K562 (cell line): ENCODE results near the gene IL3RA. TPM values are rescaled to one million over a fixed set of nuclear protein-coding genes. Genes with fewer than 3 reads are reported as not detected.

Experiments used
- ATAC-seq: fragments of 200-7000 bp; cut with Tn5 transposase; 3 replicates; pipeline ENCODE4 v1.9.1; 2020; ENCODE audit warnings: moderate library complexity
- BruUV-seq: library from RNA; stranded (reverse); fragments of 400-500 nt; replicated peaks from 2 replicates; lab custom pipeline; 2021; lab: Mats Ljungman, UMichigan
- CTCF ChIA-PET: fragments of 300-600 bp; formaldehyde crosslinking; extraction: SDS; loops from one replicate; lab custom pipeline; 2021; ENCODE audit warnings: low intra/inter-chr PET ratio; lab: Yijun Ruan, JAX
- POLR2A ChIA-PET: fragments of 300-600, 350-650 bp; sonication (Branson Sonifier 250); formaldehyde crosslinking; extraction: SDS; loops from one replicate; lab custom pipeline; 2021; ENCODE audit warnings: antibody characterized with exemption, inconsistent platforms; lab: Yijun Ruan, JAX
- DNase-seq, 4 experiments: peaks; one replicate each; pipeline versions ENCODE4 v3.0.0 to v3.0.0-alpha.2; 2011 to 2018; ENCODE audit warnings: low spot score in 3 of 4, mixed read lengths in 3 of 4; ENCODE audit errors: extremely low read depth in 1 of 4
- FAIRE-seq: peaks from 2 replicates; lab custom pipeline; 2011; peaks lifted over from hg19 to GRCh38; lab: Jason Lieb, UNC
- H2AFZ ChIP-seq: 2 replicates; pipeline ENCODE4 v1.6.0; 2011; ENCODE audit warnings: low read depth, low read length, control low read depth, inconsistent platforms
- H3K27ac ChIP-seq: fragments of 200-600 bp; 3 replicates; pipeline ENCODE4 v1.8.0; 2011; ENCODE audit warnings: low read depth, mild to moderate bottlenecking, control low read depth, inconsistent platforms, low read length, moderate library complexity, mixed read lengths; ENCODE audit errors: extremely low read depth
- H3K27me3 ChIP-seq, 2 experiments: fragments of 300-600 bp in 1 of 2; 2 replicates in 1 of 2; 3 replicates in 1 of 2; pipeline versions ENCODE4 v1.6.0 to v1.8.0; 2011; ENCODE audit warnings: inconsistent platforms in 2 of 2, low read length in 2 of 2, mild to moderate bottlenecking in 1 of 2, mixed read lengths in 1 of 2, moderate library complexity in 1 of 2; ENCODE audit not compliant: control insufficient read depth in 2 of 2, insufficient read depth in 2 of 2
- H3K36me3 ChIP-seq: fragments of 300-600 bp; 3 replicates; pipeline ENCODE4 v1.8.0; 2011; ENCODE audit warnings: mild to moderate bottlenecking, low read length, inconsistent platforms; ENCODE audit not compliant: control insufficient read depth, insufficient read depth
- H3K4me1 ChIP-seq, 2 experiments: fragments of 200-600 bp in 1 of 2; replicated peaks in 1 of 2; 2 replicates in 1 of 2; 3 replicates in 1 of 2; pipeline versions ENCODE4 v1.5.1 to v1.8.0; 2011; ENCODE audit warnings: inconsistent platforms in 2 of 2, low read length in 2 of 2, mild to moderate bottlenecking in 1 of 2, mixed read lengths in 1 of 2, moderate library complexity in 1 of 2; ENCODE audit not compliant: control insufficient read depth in 2 of 2, insufficient read depth in 2 of 2
- H3K4me2 ChIP-seq: 2 replicates; pipeline ENCODE4 v1.6.1; 2011; ENCODE audit warnings: low read length, control low read depth, inconsistent platforms, mixed read lengths; ENCODE audit not compliant: insufficient read depth
- H3K4me3 ChIP-seq: fragments of 200-600 bp; sonication (generic), shearing (Covaris generic); 2 replicates; pipeline ENCODE4 v1.5.1; 2016; ENCODE audit warnings: control low read depth, inconsistent platforms
- H3K79me2 ChIP-seq: fragments of 200-600 bp; 3 replicates; pipeline ENCODE4 v1.8.0; 2011; ENCODE audit warnings: low read length, inconsistent platforms; ENCODE audit not compliant: control insufficient read depth, insufficient read depth
- H3K9ac ChIP-seq, 2 experiments: 2 replicates each; pipeline versions ENCODE4 v1.6.0 to v1.6.1; 2011; ENCODE audit warnings: low read depth in 2 of 2, low read length in 2 of 2, control low read depth in 1 of 2, inconsistent platforms in 1 of 2, mild to moderate bottlenecking in 1 of 2, mixed read lengths in 1 of 2; ENCODE audit not compliant: insufficient read depth in 1 of 2
- H3K9me1 ChIP-seq: one replicate; pipeline ENCODE4 v1.6.0; 2011; ENCODE audit warnings: inconsistent platforms, mild to moderate bottlenecking, low read length, moderate library complexity; ENCODE audit not compliant: control insufficient read depth, insufficient read depth
- H3K9me3 ChIP-seq: replicated peaks from 2 replicates; pipeline ENCODE4 v1.5.1; 2011; ENCODE audit warnings: low read depth, low read length, inconsistent platforms; ENCODE audit not compliant: control insufficient read depth, insufficient read depth
- H4K20me1 ChIP-seq: replicated peaks from 2 replicates; pipeline ENCODE4 v1.6.1; 2011; ENCODE audit warnings: low read length, inconsistent platforms, mixed read lengths; ENCODE audit not compliant: control insufficient read depth, insufficient read depth
- CBFA2T3 ChIP-seq: fragments of 450-650 bp; IDR thresholded peaks from 2 replicates; pipeline ENCODE4 v1.6.1; 2017
- E2F6 ChIP-seq, 2 experiments: IDR thresholded peaks; 2 replicates each; pipeline ENCODE4 v1.6.1; 2011; ENCODE audit warnings: borderline replicate concordance in 1 of 2, control low read depth in 1 of 2, low read depth in 1 of 2, low read length in 1 of 2, mild to moderate bottlenecking in 1 of 2, mixed read lengths in 1 of 2, moderate library complexity in 1 of 2; ENCODE audit not compliant: insufficient read depth in 1 of 2, insufficient read length in 1 of 2, poor library complexity in 1 of 2, severe bottlenecking in 1 of 2; ENCODE audit errors: extremely low read depth in 1 of 2
- EGR1 ChIP-seq: fragments of 450-650 bp; conservative IDR thresholded peaks from 2 replicates; pipeline ENCODE4 v1.6.1; 2017; ENCODE audit warnings: mild to moderate bottlenecking
- GATA2 ChIP-seq: sonication (generic); formaldehyde crosslinking; IDR thresholded peaks from 2 replicates; pipeline ENCODE4 v1.4.0; 2020; ENCODE audit warnings: mild to moderate bottlenecking, missing genetic modification reagents
- HMG20B ChIP-seq: fragments of 250-450 bp; sonication (Bioruptor Pico); IDR thresholded peaks from 2 replicates; pipeline ENCODE4 v1.5.0; 2021; ENCODE audit warnings: mild to moderate bottlenecking
- KLF1 ChIP-seq: fragments of 450-650 bp; IDR thresholded peaks from 2 replicates; pipeline ENCODE4 v1.6.1; 2016; ENCODE audit warnings: missing genetic modification characterization, missing compliant biosample characterization
- NR2F6 ChIP-seq: fragments of 450-650 bp; formaldehyde crosslinking; IDR thresholded peaks from 2 replicates; pipeline ENCODE4 v1.4.0; 2020; ENCODE audit warnings: mild to moderate bottlenecking
- THAP7 ChIP-seq: fragments of 250-450 bp; sonication (Bioruptor Pico); IDR thresholded peaks from 2 replicates; pipeline ENCODE4 v1.5.0; 2021
- ZNF512 ChIP-seq: IDR thresholded peaks from 2 replicates; pipeline ENCODE4 v1.6.1; 2016; ENCODE audit warnings: missing genetic modification characterization, missing compliant biosample characterization
- WGBS: fragments of 100-300 bp; shearing (Covaris generic); methylation state at CpG from one replicate; pipeline ENCODE4 v1.1.6; 2016; ENCODE audit warnings: low coverage, mixed read lengths; ENCODE audit not compliant: insufficient coverage; ENCODE audit errors: missing lambda C conversion rate; 5-methylcytosine and 5-hydroxymethylcytosine counted together
- in situ Hi-C: fragments of 300-500 bp; cut with MboI; formaldehyde crosslinking; loops from 4 replicates; pipeline ENCODE4 v1.15.0; 2018; ENCODE audit warnings: inconsistent platforms, mixed read lengths
- intact Hi-C: fragments of 100-400 bp; cut with micrococcal nuclease; formaldehyde crosslinking; loops from 2 replicates; pipeline ENCODE4 v1.14.2; 2022
- polyA plus RNA-seq, 8 experiments: library from polyadenylated mRNA; depleted of rRNA in 4 of 8; stranded (reverse) in 5 of 8; unstranded in 3 of 8; fragments of >200 nt; fragmentation: Nextera tagmentation in 2 of 8; fragmentation: Illumina TruSeq in 1 of 8; extraction: Ambion mirVana in 2 of 8; extraction: Trizol in 1 of 8; gene quantifications; 2 replicates each; pipeline versions ENCODE4 v1.2.1 to v1.2.3, GENCODE V29; 2011 to 2014; ENCODE audit warnings: inconsistent platforms in 1 of 8, missing spikeins in 1 of 8
- total RNA-seq, 7 experiments: library from RNA; depleted of rRNA in 6 of 7; stranded (reverse); fragments of >200 nt in 6 of 7; fragmentation: Illumina TruSeq in 2 of 7; extraction: Trizol in 2 of 7; gene quantifications; 2 replicates each; pipeline versions ENCODE4 v1.2.1 to v1.2.3, GENCODE V29; 2011 to 2021; ENCODE audit warnings: low replicate concordance in 1 of 7

The IL3RA gene
- total and polyA plus RNA-seq, 9 of the 15 experiments (the other 6 are each of a cell fraction or from before 2014, with no cell fraction given): not detected

- WGBS: 10% methylated on average over 20 of the region's 20 CpGs
- POLR2A ChIA-PET: no interaction called here
- intact Hi-C loops (no loop called here), in situ Hi-C loops (no loop called here)
- no peaks in the 10 kb centered on the region for H4K20me1 ChIP-seq
- no peaks in the 10 kb centered on the region for H3K9me3 ChIP-seq
- H3K27me3 ChIP-seq: no peaks in the 10 kb centered on the region; a peak in 1 of 5 replicates
- FAIRE-seq (no peak), ATAC-seq (no peak), DNase-seq (no peak)
- H3K4me2 ChIP-seq: no peak overlapping the region
- BruUV-seq: no TSS peak
- H3K36me3 ChIP-seq: no peaks in the 10 kb centered on the region
- no peaks in the 10 kb centered on the region for H3K4me1 ChIP-seq
- H3K4me3 ChIP-seq: no peak overlapping the region
- no peak for TF ChIP-seq EGR1
- H3K27ac ChIP-seq: no peak overlapping the region
- no peak overlapping the region for H2AFZ ChIP-seq
- H3K9me1 ChIP-seq: no peaks in the 10 kb centered on the region
- CTCF ChIA-PET: no interaction called here
- no peaks in the 10 kb centered on the region for H3K79me2 ChIP-seq
- no peak overlapping the region for H3K9ac ChIP-seq
Observed at GRCh38 chrX:1325515-1326116, 11.0 kb upstream of the IL3RA start.

GRCh38 chrX:1327651-1328304 is 8.8 kb upstream of the IL3RA start:
- intact Hi-C loops (no loop called here), in situ Hi-C loops (no loop called here)
- H3K27ac ChIP-seq: no peak overlapping the region
- CTCF ChIA-PET: no interaction called here
- no peaks in the 10 kb centered on the region for H3K36me3 ChIP-seq
- H3K9ac ChIP-seq: no peak overlapping the region
- no TSS peak for BruUV-seq
- H3K27me3 ChIP-seq: no peaks in the 10 kb centered on the region; a peak in 1 of 5 replicates
- no peaks in the 10 kb centered on the region for H3K79me2 ChIP-seq
- no peak overlapping the region for H3K4me3 ChIP-seq
- H3K4me1 ChIP-seq: no peaks in the 10 kb centered on the region
- H4K20me1 ChIP-seq: no peaks in the 10 kb centered on the region
- TF ChIP-seq CBFA2T3 (no peak), THAP7 (CRISPR knock-in tag) (no peak), ZNF512 (tag) (no peak), HMG20B (CRISPR knock-in tag) (no peak), NR2F6 (CRISPR knock-in tag) (no peak), KLF1 (tag) (no peak), GATA2 (CRISPR knock-in tag) (no peak), E2F6 (IDR thresholded peaks at IDR 0.05; ENCODE audit: borderline replicate concordance in 1 of 2, extremely low read depth in 1 of 2, insufficient read depth in 1 of 2, insufficient read length in 1 of 2, low read depth in 1 of 2, low read length in 1 of 2, poor library complexity in 1 of 2, severe bottlenecking in 1 of 2) (no peak)
- no peak for ATAC-seq
- FAIRE-seq: no peak
- no peak overlapping the region for H3K4me2 ChIP-seq
- no peaks in the 10 kb centered on the region for H3K9me3 ChIP-seq
- H2AFZ ChIP-seq: no peak overlapping the region
- no peak for DNase-seq
- POLR2A ChIA-PET: no interaction called here
- 1% methylated on average over 15 of the region's 18 CpGs for WGBS
- no peaks in the 10 kb centered on the region for H3K9me1 ChIP-seq
